ENCODE measurements around the gene KAZN.

The KAZN gene

GRCh38 chr1:14836426-14837140 lies 238.1 kb downstream of the KAZN start:
- DNase-seq = no peak

- DNase-seq = no peak
Measured at GRCh38 chr1:14840374-14840773, 241.9 kb downstream of the KAZN start.

GRCh38 chr1:14841456-14841855 lies 243.0 kb downstream of the KAZN start:
- DNase-seq = no peak

GRCh38 chr1:14841951-14842350 lies 243.5 kb downstream of the KAZN start:
- no peak for DNase-seq

- no peak for DNase-seq
Measured at GRCh38 chr1:14842361-14842760, 243.9 kb downstream of the KAZN start.

GRCh38 chr1:14842891-14843290 lies 244.4 kb downstream of the KAZN start:
- no peak for DNase-seq

- DNase-seq = no peak
Measured at GRCh38 chr1:14843525-14843924, 245.0 kb downstream of the KAZN start.

GRCh38 chr1:14844356-14844755 lies 245.9 kb downstream of the KAZN start:
- DNase-seq = no peak

GRCh38 chr1:14844923-14845617 lies 246.6 kb downstream of the KAZN start:
- no peak for DNase-seq

GRCh38 chr1:14845851-14846250 lies 247.4 kb downstream of the KAZN start:
- no peak for DNase-seq

GRCh38 chr1:14846688-14847087 lies 248.2 kb downstream of the KAZN start:
- no peak for DNase-seq

- DNase-seq = no peak
Measured at GRCh38 chr1:14848203-14848602, 249.7 kb downstream of the KAZN start.

GRCh38 chr1:14848625-14849024 lies 250.1 kb downstream of the KAZN start:
- DNase-seq = no peak

GRCh38 chr1:14849038-14849437 lies 250.6 kb downstream of the KAZN start:
- DNase-seq = no peak

- DNase-seq = no peak
Measured at GRCh38 chr1:14850563-14850962, 252.1 kb downstream of the KAZN start.

- DNase-seq = no peak
Measured at GRCh38 chr1:14851760-14852159, 253.3 kb downstream of the KAZN start.

- no peak for DNase-seq
Measured at GRCh38 chr1:14852291-14852690, 253.8 kb downstream of the KAZN start.

GRCh38 chr1:14853518-14853917 lies 255.0 kb downstream of the KAZN start:
- DNase-seq = no peak

- DNase-seq = no peak
Measured at GRCh38 chr1:14855268-14855667, 256.8 kb downstream of the KAZN start.

GRCh38 chr1:14855801-14856200 lies 257.3 kb downstream of the KAZN start:
- DNase-seq = no peak

GRCh38 chr1:14857436-14858195 lies 259.1 kb downstream of the KAZN start:
- no peak for DNase-seq

GRCh38 chr1:14862114-14862771 lies 263.8 kb downstream of the KAZN start:
- no peak for DNase-seq

GRCh38 chr1:14865106-14865505 lies 266.6 kb downstream of the KAZN start:
- no peak for DNase-seq

All from stimulated activated CD4-positive, alpha-beta T cell treated with anti-CD3 and anti-CD28 coated beads, Interleukin-15, amount 100 ng/mL, for 24 hours (primary cell).